Neural progenitor cell (in vitro differentiated cells): ENCODE measurements around the gene TXNL4B.

Experiments used
- CTCF ChIP-seq: fragments of 200-600 bp; sonication (generic); IDR thresholded peaks from 2 replicates; pipeline ENCODE4 v1.5.1; 2017; ENCODE audit warnings: antibody characterized with exemption, mild to moderate bottlenecking
- EZH2 ChIP-seq: fragments of 200-600 bp; sonication (generic); IDR thresholded peaks from 2 replicates; pipeline ENCODE4 v1.6.1; 2017; ENCODE audit warnings: antibody characterized with exemption, mild to moderate bottlenecking, moderate library complexity

DNA sequence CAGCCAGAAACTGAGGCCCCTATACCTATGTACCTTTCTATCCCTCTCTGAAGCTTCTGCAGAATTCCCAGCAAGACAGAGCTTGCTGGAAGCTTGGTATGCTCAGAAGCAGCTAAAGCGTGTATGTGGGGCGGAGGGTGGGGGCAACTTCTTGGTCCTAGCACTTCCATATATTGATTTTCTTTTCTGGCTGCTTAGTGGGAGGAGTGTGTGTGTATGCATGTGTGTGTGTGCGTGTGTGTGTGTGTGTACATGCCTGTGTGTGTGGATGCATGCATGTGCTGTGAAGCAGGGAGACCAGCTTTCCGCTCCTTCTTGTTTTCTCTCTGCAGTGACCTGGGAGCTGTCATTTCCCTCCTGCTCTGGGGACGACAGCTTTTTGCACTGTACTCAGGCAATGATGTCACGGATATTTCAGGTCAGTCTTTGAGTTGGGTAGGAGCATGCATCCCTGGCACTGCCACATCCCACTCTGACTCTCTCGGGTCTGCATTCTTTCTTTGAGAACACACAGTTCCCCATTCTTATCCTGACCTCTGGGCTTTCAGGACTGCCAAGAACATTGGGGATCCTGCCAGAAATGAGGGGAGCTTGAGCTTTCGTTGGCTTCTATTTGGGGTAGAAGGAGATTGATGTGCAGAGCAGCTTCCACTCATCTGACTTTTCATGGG is 19.7 kb downstream of the TXNL4B start:
- TF ChIP-seq CTCF: no peak
- TF ChIP-seq EZH2: no peak
